C4-2B (cell line): Measurements from ENCODE around the gene PYGL.

Source experiments
- CTCF ChIP-seq: fragments of 450-650 bp; conservative IDR thresholded peaks from 2 replicates; pipeline ENCODE4 v1.5.1; 2017; ENCODE audit warnings: mild to moderate bottlenecking
- ZFX ChIP-seq: fragments of 450-650 bp; IDR thresholded peaks from 2 replicates; pipeline ENCODE4 v1.6.1; 2017

- no peak for TF ChIP-seq CTCF
- no peak for TF ChIP-seq ZFX
These were observed 2.1 kb upstream of the PYGL start for GRCh38 chr14:50946234-50946935.
